Measurements from ENCODE around the gene OLFM2. TPM values are rescaled to one million over a fixed set of nuclear protein-coding genes. Genes with fewer than 3 reads are reported as not detected.

The OLFM2 gene
- total RNA-seq (2012; rRNA removed), result 0.25 and 5.9 TPM in 2 replicates

GRCh38 chr19:9936326-9937000, at the start of gene OLFM2:
TSS of gene OLFM2 (minus strand) at chr19:9936515. CDS start at chr19:9936366, 149 bp downstream.
- H3K4me3 ChIP-seq (ENCODE audit: low read length), result no peak within 1 kb of the TSS
- no peak within 1 kb of the TSS for H3K4me2 ChIP-seq (ENCODE audit: low read length)
- H3K27me3 ChIP-seq (ENCODE audit: control insufficient read depth, insufficient read depth, low read length), result peaks cover 34% of the 10 kb centered on the region
- H3K9ac ChIP-seq (ENCODE audit: low read depth, low read length), result no peak within 1 kb of the TSS
- no peaks in the 10 kb centered on the region for H3K36me3 ChIP-seq (ENCODE audit: insufficient read depth, low read length)
- peaks cover 6% of the 10 kb centered on the region for H3K4me1 ChIP-seq (ENCODE audit: control insufficient read depth, insufficient read depth, low read length)
- no peaks in the 10 kb centered on the region for H3K9me3 ChIP-seq (replicated peaks; ENCODE audit: low read length)

GRCh38 chr19:9981406-9982260, 45.3 kb upstream of the OLFM2 start:
- H3K27me3 ChIP-seq (ENCODE audit: control insufficient read depth, insufficient read depth, low read length), result no peaks in the 10 kb centered on the region
- H3K9me3 ChIP-seq (replicated peaks; ENCODE audit: low read length), result no peaks in the 10 kb centered on the region
- H3K36me3 ChIP-seq (ENCODE audit: insufficient read depth, low read length), result no peaks in the 10 kb centered on the region
- no peak overlapping the region for H3K4me2 ChIP-seq (ENCODE audit: low read length)
- no peaks in the 10 kb centered on the region for H3K4me1 ChIP-seq (ENCODE audit: control insufficient read depth, insufficient read depth, low read length)
- H3K9ac ChIP-seq (ENCODE audit: low read depth, low read length), result no peak overlapping the region
- no peak overlapping the region for H3K4me3 ChIP-seq (ENCODE audit: low read length)

GRCh38 chr19:9972103-9972502, 35.8 kb upstream of the OLFM2 start:
- Histone ChIP-seq H3K9me3 (replicated peaks; ENCODE audit: low read length) (no peaks in the 10 kb centered on the region), H3K4me2 (ENCODE audit: low read length) (no peak overlapping the region), H3K36me3 (ENCODE audit: insufficient read depth, low read length) (no peaks in the 10 kb centered on the region), H3K27me3 (ENCODE audit: control insufficient read depth, insufficient read depth, low read length) (no peaks in the 10 kb centered on the region), H3K4me1 (ENCODE audit: control insufficient read depth, insufficient read depth, low read length) (no peaks in the 10 kb centered on the region), H3K9ac (ENCODE audit: low read depth, low read length) (no peak overlapping the region), H3K4me3 (ENCODE audit: low read length) (no peak overlapping the region)

- Histone ChIP-seq H3K27me3 (ENCODE audit: control insufficient read depth, insufficient read depth, low read length) (no peaks in the 10 kb centered on the region), H3K9ac (ENCODE audit: low read depth, low read length) (no peak overlapping the region), H3K36me3 (ENCODE audit: insufficient read depth, low read length) (no peaks in the 10 kb centered on the region), H3K4me2 (ENCODE audit: low read length) (no peak overlapping the region), H3K4me1 (ENCODE audit: control insufficient read depth, insufficient read depth, low read length) (no peaks in the 10 kb centered on the region), H3K9me3 (replicated peaks; ENCODE audit: low read length) (no peaks in the 10 kb centered on the region), H3K4me3 (ENCODE audit: low read length) (no peak overlapping the region)
Observed at GRCh38 chr19:9971166-9971897, 35.0 kb upstream of the OLFM2 start.

- Histone ChIP-seq H3K4me3 (ENCODE audit: low read length) (no peak overlapping the region), H3K4me2 (ENCODE audit: low read length) (no peak overlapping the region), H3K4me1 (ENCODE audit: control insufficient read depth, insufficient read depth, low read length) (no peaks in the 10 kb centered on the region), H3K36me3 (ENCODE audit: insufficient read depth, low read length) (no peaks in the 10 kb centered on the region), H3K9ac (ENCODE audit: low read depth, low read length) (no peak overlapping the region), H3K9me3 (replicated peaks; ENCODE audit: low read length) (no peaks in the 10 kb centered on the region), H3K27me3 (ENCODE audit: control insufficient read depth, insufficient read depth, low read length) (no peaks in the 10 kb centered on the region)
Observed at GRCh38 chr19:9970481-9970880, 34.2 kb upstream of the OLFM2 start.

- Histone ChIP-seq H3K4me3 (ENCODE audit: low read length) (no peak overlapping the region), H3K4me2 (ENCODE audit: low read length) (no peak overlapping the region)
Observed at GRCh38 chr19:9969688-9969975, 33.3 kb upstream of the OLFM2 start.

GRCh38 chr19:9968820-9969687, 32.7 kb upstream of the OLFM2 start:
- Histone ChIP-seq H3K9me3 (replicated peaks; ENCODE audit: low read length) (no peaks in the 10 kb centered on the region), H3K4me1 (ENCODE audit: control insufficient read depth, insufficient read depth, low read length) (no peaks in the 10 kb centered on the region), H3K27me3 (ENCODE audit: control insufficient read depth, insufficient read depth, low read length) (no peaks in the 10 kb centered on the region), H3K4me3 (ENCODE audit: low read length) (no peak overlapping the region), H3K9ac (ENCODE audit: low read depth, low read length) (no peak overlapping the region), H3K4me2 (ENCODE audit: low read length) (no peak overlapping the region), H3K36me3 (ENCODE audit: insufficient read depth, low read length) (no peaks in the 10 kb centered on the region)

More at GRCh38 chr19:9969688-9969975, 33.3 kb upstream of the OLFM2 start:
- no peaks in the 10 kb centered on the region for H3K4me1 ChIP-seq (ENCODE audit: control insufficient read depth, insufficient read depth, low read length)
- no peaks in the 10 kb centered on the region for H3K9me3 ChIP-seq (replicated peaks; ENCODE audit: low read length)
- H3K27me3 ChIP-seq (ENCODE audit: control insufficient read depth, insufficient read depth, low read length), result no peaks in the 10 kb centered on the region
- H3K9ac ChIP-seq (ENCODE audit: low read depth, low read length), result no peak overlapping the region
- H3K36me3 ChIP-seq (ENCODE audit: insufficient read depth, low read length), result no peaks in the 10 kb centered on the region

GRCh38 chr19:9967326-9967725, 31.0 kb upstream of the OLFM2 start:
- Histone ChIP-seq H3K9me3 (replicated peaks; ENCODE audit: low read length) (no peaks in the 10 kb centered on the region), H3K4me3 (ENCODE audit: low read length) (no peak overlapping the region), H3K4me2 (ENCODE audit: low read length) (no peak overlapping the region), H3K4me1 (ENCODE audit: control insufficient read depth, insufficient read depth, low read length) (no peaks in the 10 kb centered on the region), H3K27me3 (ENCODE audit: control insufficient read depth, insufficient read depth, low read length) (no peaks in the 10 kb centered on the region), H3K9ac (ENCODE audit: low read depth, low read length) (no peak overlapping the region), H3K36me3 (ENCODE audit: insufficient read depth, low read length) (no peaks in the 10 kb centered on the region)

GRCh38 chr19:9966448-9966847, 30.1 kb upstream of the OLFM2 start:
- Histone ChIP-seq H3K27me3 (ENCODE audit: control insufficient read depth, insufficient read depth, low read length) (no peaks in the 10 kb centered on the region), H3K9me3 (replicated peaks; ENCODE audit: low read length) (no peaks in the 10 kb centered on the region), H3K4me2 (ENCODE audit: low read length) (no peak overlapping the region), H3K4me1 (ENCODE audit: control insufficient read depth, insufficient read depth, low read length) (no peaks in the 10 kb centered on the region), H3K4me3 (ENCODE audit: low read length) (no peak overlapping the region), H3K9ac (ENCODE audit: low read depth, low read length) (no peak overlapping the region), H3K36me3 (ENCODE audit: insufficient read depth, low read length) (no peaks in the 10 kb centered on the region)

- H3K27me3 ChIP-seq (ENCODE audit: control insufficient read depth, insufficient read depth, low read length), result no peaks in the 10 kb centered on the region
Observed at GRCh38 chr19:9966024-9966423, 29.7 kb upstream of the OLFM2 start.

More at GRCh38 chr19:9966024-9966423, 29.7 kb upstream of the OLFM2 start:
- Histone ChIP-seq H3K4me2 (ENCODE audit: low read length) (no peak overlapping the region), H3K4me1 (ENCODE audit: control insufficient read depth, insufficient read depth, low read length) (no peaks in the 10 kb centered on the region), H3K9me3 (replicated peaks; ENCODE audit: low read length) (no peaks in the 10 kb centered on the region), H3K9ac (ENCODE audit: low read depth, low read length) (no peak overlapping the region), H3K36me3 (ENCODE audit: insufficient read depth, low read length) (no peaks in the 10 kb centered on the region), H3K4me3 (ENCODE audit: low read length) (no peak overlapping the region)
